ENCODE data around the gene AASDHPPT. TPM values are rescaled to one million over a fixed set of nuclear protein-coding genes. Genes with fewer than 3 reads are reported as not detected.

AASDHPPT gene
- total RNA-seq, 1 experiment from 2014 or later = 73.8 TPM

GRCh38 chr11:106101819-106102218 is 24.4 kb downstream of the AASDHPPT start:
- no peak for DNase-seq
- H3K4me3 ChIP-seq = no peak overlapping the region
- no peaks in the 10 kb centered on the region for H3K27me3 ChIP-seq
- H3K4me1 ChIP-seq = no peaks in the 10 kb centered on the region
- H3K36me3 ChIP-seq = peaks cover 14% of the 10 kb centered on the region
- H3K27ac ChIP-seq = no peak overlapping the region
- no peaks in the 10 kb centered on the region for H3K9me3 ChIP-seq (replicated peaks)

GRCh38 chr11:106105986-106106385 is 28.5 kb downstream of the AASDHPPT start:
- Histone ChIP-seq H3K36me3 (no peaks in the 10 kb centered on the region), H3K4me1 (no peaks in the 10 kb centered on the region), H3K9me3 (replicated peaks) (no peaks in the 10 kb centered on the region), H3K27me3 (no peaks in the 10 kb centered on the region), H3K4me3 (no peak overlapping the region), H3K27ac (no peak overlapping the region)
- no peak for DNase-seq

DNA sequence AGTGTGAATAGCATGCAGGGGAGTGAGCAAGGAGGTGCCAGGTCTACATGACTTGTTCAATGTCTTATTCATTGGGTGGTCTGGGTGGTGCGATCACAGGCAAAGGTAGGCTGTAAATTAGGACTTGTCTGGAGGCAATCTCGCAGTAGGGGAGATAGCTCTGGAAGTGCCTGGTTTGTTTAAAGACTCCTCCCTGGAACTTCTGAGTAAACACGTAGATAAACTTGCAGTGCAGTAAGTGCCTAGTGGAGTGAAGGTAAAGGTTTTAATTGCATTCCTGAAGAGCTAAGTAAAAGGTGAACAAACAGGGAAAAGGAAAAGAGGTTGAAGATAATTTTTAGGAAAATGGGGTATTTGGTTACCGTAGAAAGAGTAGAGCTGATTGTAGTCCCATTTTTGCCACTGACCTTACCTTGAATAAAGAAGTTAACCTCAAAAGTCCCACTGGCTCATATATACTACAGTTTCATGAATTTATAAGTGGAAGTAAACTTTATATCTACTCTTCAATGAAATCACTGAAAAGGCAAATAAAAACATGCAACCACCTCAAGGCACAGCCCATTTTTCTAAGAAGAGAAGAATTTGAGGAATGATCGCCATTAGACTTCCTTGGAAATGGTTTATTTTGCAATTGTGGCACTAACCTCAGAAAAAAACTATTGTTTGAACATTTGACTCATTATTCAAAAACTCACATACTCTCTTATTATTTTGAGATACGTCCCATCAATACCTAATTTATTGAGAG is 44.3 kb downstream of the AASDHPPT start:
- Histone ChIP-seq H3K27ac (no peak overlapping the region), H3K36me3 (no peaks in the 10 kb centered on the region), H3K4me1 (no peaks in the 10 kb centered on the region), H3K9me3 (replicated peaks) (no peaks in the 10 kb centered on the region), H3K27me3 (no peaks in the 10 kb centered on the region), H3K4me3 (no peak overlapping the region)
- no peak for DNase-seq

DNA sequence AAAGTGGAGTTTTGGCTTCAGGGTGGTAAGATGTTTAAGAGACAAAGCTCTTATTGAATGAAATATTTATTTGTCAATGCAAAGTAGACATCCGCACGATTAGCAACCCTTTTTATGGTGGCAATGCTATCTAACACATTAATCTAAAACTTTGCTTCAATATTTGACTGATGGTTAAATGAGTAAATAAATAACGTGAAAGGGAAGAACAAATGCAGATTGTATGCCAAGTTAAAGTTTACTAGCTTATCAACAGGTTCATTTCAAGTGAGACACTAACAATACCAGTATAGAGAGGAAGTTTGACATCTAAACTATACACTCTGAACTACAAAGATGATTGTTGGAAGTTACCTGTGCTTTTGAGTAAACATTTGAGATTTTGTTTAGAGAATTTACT is 50.1 kb downstream of the AASDHPPT start:
- no peak for DNase-seq
- Histone ChIP-seq H3K36me3 (no peaks in the 10 kb centered on the region), H3K9me3 (replicated peaks) (no peaks in the 10 kb centered on the region), H3K4me1 (no peaks in the 10 kb centered on the region), H3K4me3 (no peak overlapping the region), H3K27ac (no peak overlapping the region), H3K27me3 (no peaks in the 10 kb centered on the region)

- H3K36me3 ChIP-seq = no peaks in the 10 kb centered on the region
- H3K4me3 ChIP-seq = no peak overlapping the region
- no peaks in the 10 kb centered on the region for H3K9me3 ChIP-seq (replicated peaks)
- H3K4me1 ChIP-seq = no peaks in the 10 kb centered on the region
- no peaks in the 10 kb centered on the region for H3K27me3 ChIP-seq
- no peak for DNase-seq
- no peak overlapping the region for H3K27ac ChIP-seq
Measured at GRCh38 chr11:106128740-106129139, 51.3 kb downstream of the AASDHPPT start.

DNA sequence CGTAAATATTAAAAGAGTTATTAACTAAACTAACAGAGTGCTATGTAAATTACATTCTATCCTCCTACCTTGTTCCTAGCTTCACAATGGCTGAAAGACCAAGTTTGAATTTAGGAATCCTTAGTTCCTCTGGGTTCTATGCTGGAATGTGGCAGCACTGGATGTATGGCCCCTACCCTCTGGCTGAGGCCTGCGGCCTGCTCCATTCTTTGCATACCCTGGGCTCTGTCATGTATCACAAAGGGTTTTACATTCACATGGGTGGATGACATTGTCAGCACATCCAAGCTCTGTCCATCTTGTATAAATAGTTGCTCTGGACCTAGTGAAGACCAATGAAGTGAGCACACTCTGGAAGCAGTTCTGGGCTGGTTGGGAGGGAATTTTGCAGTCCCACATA is 54.5 kb downstream of the AASDHPPT start:
- Histone ChIP-seq H3K4me3 (no peak overlapping the region), H3K9me3 (replicated peaks) (no peaks in the 10 kb centered on the region), H3K27ac (no peak overlapping the region), H3K27me3 (no peaks in the 10 kb centered on the region), H3K36me3 (no peaks in the 10 kb centered on the region), H3K4me1 (no peaks in the 10 kb centered on the region)
- DNase-seq = no peak

- no peak overlapping the region for H3K27ac ChIP-seq
- DNase-seq = no peak
- no peaks in the 10 kb centered on the region for H3K36me3 ChIP-seq
- H3K27me3 ChIP-seq = no peaks in the 10 kb centered on the region
- H3K4me3 ChIP-seq = no peak overlapping the region
- H3K4me1 ChIP-seq = no peaks in the 10 kb centered on the region
- H3K9me3 ChIP-seq (replicated peaks) = no peaks in the 10 kb centered on the region
Measured at GRCh38 chr11:106132582-106133354, 55.3 kb downstream of the AASDHPPT start.

GRCh38 chr11:106133529-106133928 is 56.1 kb downstream of the AASDHPPT start:
- Histone ChIP-seq H3K36me3 (no peaks in the 10 kb centered on the region), H3K27me3 (no peaks in the 10 kb centered on the region), H3K4me3 (no peak overlapping the region), H3K4me1 (no peaks in the 10 kb centered on the region), H3K9me3 (replicated peaks) (no peaks in the 10 kb centered on the region), H3K27ac (no peak overlapping the region)
- peak in 1 of 2 experiments; percentile 3 for DNase-seq

GRCh38 chr11:106137061-106137460 is 59.6 kb downstream of the AASDHPPT start:
- DNase-seq = no peak
- H3K36me3 ChIP-seq = no peaks in the 10 kb centered on the region
- no peak overlapping the region for H3K4me3 ChIP-seq
- H3K27ac ChIP-seq = no peak overlapping the region
- H3K9me3 ChIP-seq (replicated peaks) = no peaks in the 10 kb centered on the region
- no peaks in the 10 kb centered on the region for H3K27me3 ChIP-seq
- H3K4me1 ChIP-seq = no peaks in the 10 kb centered on the region

- Histone ChIP-seq H3K36me3 (no peaks in the 10 kb centered on the region), H3K4me3 (no peak overlapping the region), H3K9me3 (replicated peaks) (no peaks in the 10 kb centered on the region), H3K27ac (no peak overlapping the region), H3K4me1 (no peaks in the 10 kb centered on the region), H3K27me3 (no peaks in the 10 kb centered on the region)
- no peak for DNase-seq
Measured at GRCh38 chr11:106137758-106138157, 60.3 kb downstream of the AASDHPPT start.

Other genes with a start within 250 kb of the AASDHPPT start
- 16.5 and 18.4 TPM in 2 replicates for gene MSANTD4, start 55.4 kb upstream of the AASDHPPT start, total RNA-seq (2014; rRNA removed; shearing (Covaris generic))
- 2.2 and 2.3 TPM in 2 replicates for gene KBTBD3, start 315 bp upstream of the AASDHPPT start, total RNA-seq (2014; rRNA removed; shearing (Covaris generic))